ENCODE data around the gene GALNT16. TPM values are rescaled to one million over a fixed set of nuclear protein-coding genes. Genes with fewer than 3 reads are reported as not detected.

Gene GALNT16
- total RNA-seq, 1 donor from 2014 or later: 101 TPM

- DNase-seq: no peak
- ATAC-seq: no peak
- intact Hi-C loops (cut with micrococcal nuclease): no loop called here
Measured at GRCh38 chr14:69351911-69352310, 92.0 kb downstream of the GALNT16 start.

GRCh38 chr14:69353168-69353567 lies 93.2 kb downstream of the GALNT16 start:
- intact Hi-C loops (cut with micrococcal nuclease): no loop called here
- DNase-seq: no peak

DNA sequence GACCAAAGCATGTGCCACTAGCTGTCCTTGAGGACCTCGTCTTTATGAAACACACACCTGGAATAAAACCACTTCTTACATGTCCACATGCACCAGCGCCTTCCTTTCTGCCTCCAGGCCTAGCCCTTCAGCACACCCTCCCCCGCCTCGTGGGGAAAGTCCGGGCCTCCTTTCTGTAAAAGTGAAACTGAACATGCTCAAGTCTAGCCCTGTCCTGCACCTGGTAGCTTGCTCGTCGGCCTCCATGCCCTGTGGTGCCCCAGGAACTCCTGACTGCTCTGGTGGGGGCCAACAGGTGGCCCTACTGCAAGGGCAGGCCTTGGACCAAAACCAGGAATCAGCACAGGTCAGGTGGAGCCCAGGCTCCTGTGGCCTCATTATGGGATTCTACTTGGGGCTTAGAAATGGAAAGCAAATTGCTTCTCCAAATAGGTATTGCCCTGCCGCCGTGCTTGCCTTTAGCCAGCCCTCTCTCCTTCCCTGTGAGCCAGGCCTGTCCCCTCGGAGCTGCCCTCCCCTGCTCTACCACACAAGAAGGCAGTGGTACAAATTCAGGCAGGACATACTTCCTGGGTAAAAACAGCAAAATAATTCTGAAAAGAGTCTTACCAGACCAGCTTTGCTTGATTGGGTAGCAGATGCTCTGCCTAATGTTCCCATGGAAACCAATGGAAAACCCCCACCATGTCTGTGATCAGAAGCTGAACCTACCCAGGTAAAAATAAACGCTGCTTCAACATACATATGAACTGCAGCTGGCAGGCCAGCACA lies 94.6 kb downstream of the GALNT16 start:
- ATAC-seq: no peak
- intact Hi-C loops (cut with micrococcal nuclease): no loop called here
- no peak for DNase-seq

More at GRCh38 chr14:69353168-69353567, 93.2 kb downstream of the GALNT16 start:
- ATAC-seq: no peak

- ATAC-seq (peak; percentile 12), DNase-seq (no peak)
- intact Hi-C loops (cut with micrococcal nuclease): no loop called here
Measured at GRCh38 chr14:69355154-69355597, 95.2 kb downstream of the GALNT16 start.

DNA sequence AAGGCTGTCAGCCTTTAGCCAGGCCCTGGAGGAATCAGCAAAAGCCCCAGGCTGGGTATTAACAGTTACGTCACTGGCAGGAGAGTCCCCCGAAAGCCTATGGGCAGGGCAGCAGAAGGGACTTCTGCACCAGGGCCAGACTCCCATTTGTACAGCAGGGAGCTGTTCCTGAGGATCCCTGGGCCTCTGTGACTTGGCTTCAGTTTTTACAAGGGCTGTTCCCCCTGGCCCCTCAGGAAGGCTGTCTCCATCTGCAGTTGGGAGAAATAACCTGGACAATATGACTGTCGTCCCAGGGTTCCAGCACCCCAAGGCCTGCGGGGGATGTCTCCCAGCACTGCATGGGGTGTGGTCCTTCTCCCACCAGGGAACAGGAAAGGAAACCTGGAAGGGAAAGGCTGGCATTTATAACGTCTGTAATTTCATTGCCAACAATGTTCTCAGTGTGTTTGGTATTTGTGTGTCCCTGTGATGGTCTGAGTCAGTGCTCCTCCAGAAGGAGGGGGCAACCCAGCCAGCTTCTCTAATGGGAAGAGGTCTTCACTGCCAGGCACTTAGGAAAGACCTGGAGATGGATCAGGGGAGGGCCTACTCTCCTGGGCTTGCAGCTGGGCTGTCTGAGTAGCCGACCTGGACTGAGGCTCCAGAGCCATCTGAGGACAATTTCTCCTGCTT lies 95.8 kb downstream of the GALNT16 start:
- DNase-seq (peak; percentile 52), ATAC-seq (peak; percentile 80)
- intact Hi-C loops (cut with micrococcal nuclease): no loop called here

GRCh38 chr14:69356903-69357543 lies 97.1 kb downstream of the GALNT16 start:
- DNase-seq: no peak
- no peak for ATAC-seq
- intact Hi-C loops (cut with micrococcal nuclease): no loop called here

DNA sequence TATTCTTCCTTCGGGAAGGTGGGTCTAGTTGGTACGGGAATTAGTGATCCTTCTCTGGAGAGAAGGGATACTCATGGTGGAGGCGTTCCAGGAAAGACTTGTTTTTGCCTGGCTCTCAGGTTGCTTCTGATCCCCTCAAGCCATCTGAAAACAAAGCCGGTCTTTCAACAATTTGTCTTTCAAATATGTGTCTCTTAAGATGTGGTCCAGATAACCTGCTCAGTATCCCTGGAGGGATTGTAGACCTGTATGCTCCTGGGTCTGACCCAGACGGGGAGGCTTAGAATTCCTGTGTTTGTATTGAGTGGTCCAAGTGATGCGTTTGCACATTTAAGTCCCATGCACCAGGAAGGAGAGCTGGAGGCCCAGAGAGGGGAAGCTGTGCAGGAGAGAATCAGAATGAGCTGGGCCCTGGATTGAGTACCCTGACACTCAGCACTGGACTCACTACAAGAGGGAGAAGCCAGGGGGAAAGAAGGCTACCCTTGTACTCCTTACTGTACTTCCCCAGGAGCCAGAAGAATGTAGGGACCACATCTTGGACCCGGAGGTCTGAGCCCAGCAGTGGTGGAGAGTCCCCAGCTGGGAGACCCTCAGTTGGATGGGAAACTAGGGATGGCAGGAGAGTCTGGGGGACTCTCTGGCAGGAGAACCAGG lies 97.7 kb downstream of the GALNT16 start:
- ATAC-seq: no peak
- DNase-seq: no peak
- intact Hi-C loops (cut with micrococcal nuclease): no loop called here

DNA sequence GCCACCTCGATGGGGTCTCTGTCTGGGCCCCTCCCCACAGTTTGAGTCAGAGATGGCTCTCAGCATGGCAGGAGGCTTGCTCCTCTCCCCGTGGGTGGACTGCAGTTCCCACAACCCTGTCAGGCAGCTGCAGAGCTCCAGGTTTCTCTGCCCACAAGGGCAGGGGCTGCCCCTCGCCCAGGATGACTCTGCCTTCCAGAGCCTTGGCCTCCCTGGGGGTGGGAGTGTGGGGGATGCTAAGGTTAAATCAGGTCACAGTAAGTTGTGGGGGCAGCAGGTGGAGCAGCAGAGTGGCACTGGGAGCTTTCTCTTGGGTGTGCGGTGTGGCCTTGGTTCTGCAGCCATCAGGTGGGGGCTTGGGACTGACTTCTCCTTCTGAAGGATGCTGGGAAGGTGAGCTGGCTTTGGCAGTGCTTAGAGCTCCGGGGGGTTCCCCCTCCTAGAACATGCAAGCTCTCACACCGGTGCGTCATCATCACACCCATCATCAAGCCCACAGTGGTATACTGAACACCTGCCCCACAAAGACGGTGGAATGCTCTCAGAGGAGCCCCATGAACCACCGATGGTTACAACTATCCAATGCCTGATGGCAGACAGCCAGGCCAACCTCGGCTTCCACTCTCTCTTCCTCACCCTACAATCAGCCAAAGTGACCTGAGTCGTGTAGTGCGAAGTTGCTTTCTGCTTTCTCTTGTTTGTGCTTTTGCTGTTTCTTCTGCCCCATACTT lies 98.4 kb downstream of the GALNT16 start:
- no peak for DNase-seq
- intact Hi-C loops (cut with micrococcal nuclease): no loop called here
- ATAC-seq: no peak

GRCh38 chr14:69358966-69359365 lies 99.0 kb downstream of the GALNT16 start:
- ATAC-seq: no peak
- intact Hi-C loops (cut with micrococcal nuclease): no loop called here
- DNase-seq: no peak

DNA sequence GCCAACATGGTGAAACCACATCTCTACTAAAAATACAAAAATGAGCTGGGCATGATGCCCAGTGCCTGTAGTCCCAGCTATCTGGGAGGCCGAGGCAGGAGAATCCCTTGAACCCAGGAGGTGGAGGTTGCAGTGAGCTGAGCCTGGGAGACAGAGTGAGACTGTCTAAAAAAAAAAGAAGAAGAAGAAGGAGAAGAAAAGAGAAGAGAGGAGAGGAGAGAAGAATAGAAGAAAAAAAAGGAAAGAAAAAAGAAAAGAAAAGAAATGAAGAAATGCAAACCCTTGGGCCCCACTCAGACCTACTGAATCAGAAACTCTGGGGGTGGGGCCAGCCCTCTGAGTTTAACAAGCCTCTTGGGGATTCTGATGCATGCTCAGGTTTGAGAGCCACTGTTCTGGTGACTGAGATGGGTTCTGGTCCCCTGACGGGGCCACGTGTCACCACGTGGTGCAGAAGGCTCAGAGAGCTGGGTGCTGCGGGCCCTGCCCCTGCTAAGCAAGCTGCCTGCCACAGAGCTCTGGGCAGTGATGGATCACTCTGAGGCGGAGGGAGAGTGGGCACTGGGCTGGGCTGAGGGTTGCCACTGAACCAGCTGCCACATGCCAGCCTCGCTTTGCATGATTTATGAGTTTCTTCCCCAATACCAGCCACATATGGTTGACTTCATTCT lies 100.6 kb downstream of the GALNT16 start:
- ATAC-seq: no peak
- intact Hi-C loops (cut with micrococcal nuclease): loop anchor here (10.0 kb wide), 1 partner anchor 106 kb away; no protein-coding TSS in a partner anchor
- no peak for DNase-seq

- DNase-seq: peak; percentile 59
- intact Hi-C loops (cut with micrococcal nuclease): loop anchor here (10.0 kb wide), 1 partner anchor 108 kb away; no protein-coding TSS in a partner anchor
- peak; percentile 90 for ATAC-seq
Measured at GRCh38 chr14:69363055-69363454, 103.1 kb downstream of the GALNT16 start.

- DNase-seq (no peak), ATAC-seq (no peak)
- intact Hi-C loops (cut with micrococcal nuclease): loop anchor here (10.0 kb wide), 1 partner anchor 109 kb away; no protein-coding TSS in a partner anchor
Measured at GRCh38 chr14:69363964-69364363, 104.0 kb downstream of the GALNT16 start.

DNA sequence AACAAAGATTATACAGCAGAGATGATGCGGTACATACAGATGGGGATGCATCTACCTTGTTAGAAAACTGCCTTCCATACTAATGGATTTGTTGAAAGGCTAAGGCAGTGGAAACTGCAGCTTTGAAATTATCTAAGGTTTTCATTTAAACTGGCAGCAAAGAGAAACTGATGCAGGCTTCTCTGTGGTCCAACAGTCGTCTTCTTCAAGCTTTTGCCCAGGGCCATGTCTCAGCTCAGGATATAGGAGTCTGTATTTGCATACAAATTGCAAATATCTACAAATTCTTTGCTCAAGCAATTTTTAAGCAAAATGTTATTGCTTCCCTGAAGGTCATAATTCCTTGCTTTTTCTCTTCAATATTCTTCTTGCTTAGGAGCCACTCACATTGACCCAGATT lies 104.4 kb downstream of the GALNT16 start:
- intact Hi-C loops (cut with micrococcal nuclease): loop anchor here (10.0 kb wide), 1 partner anchor 110 kb away; no protein-coding TSS in a partner anchor
- ATAC-seq (no peak), DNase-seq (no peak)

DNA sequence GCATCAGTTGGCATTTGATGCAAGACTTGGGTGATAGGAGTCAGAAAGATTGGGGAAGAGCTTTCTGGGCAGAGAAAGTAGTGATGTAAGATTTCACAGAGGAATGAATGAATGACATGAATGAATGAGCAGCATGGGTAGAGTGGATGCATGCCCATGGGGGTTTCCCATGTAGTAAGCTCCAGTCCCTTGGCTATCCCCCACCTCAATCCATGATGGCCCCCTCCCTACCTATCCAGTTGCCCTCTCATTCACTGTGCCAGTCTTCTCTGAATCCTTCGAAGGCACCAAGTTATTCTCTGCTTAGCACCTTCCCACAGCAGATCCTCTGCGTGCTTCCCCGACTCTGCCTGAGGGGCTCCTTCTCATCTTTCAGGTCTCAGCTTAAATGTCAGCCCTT lies 106.1 kb downstream of the GALNT16 start:
- intact Hi-C loops (cut with micrococcal nuclease): loop anchor here (10.0 kb wide), 1 partner anchor 111 kb away; no protein-coding TSS in a partner anchor
- no peak for DNase-seq
- no peak for ATAC-seq

DNA sequence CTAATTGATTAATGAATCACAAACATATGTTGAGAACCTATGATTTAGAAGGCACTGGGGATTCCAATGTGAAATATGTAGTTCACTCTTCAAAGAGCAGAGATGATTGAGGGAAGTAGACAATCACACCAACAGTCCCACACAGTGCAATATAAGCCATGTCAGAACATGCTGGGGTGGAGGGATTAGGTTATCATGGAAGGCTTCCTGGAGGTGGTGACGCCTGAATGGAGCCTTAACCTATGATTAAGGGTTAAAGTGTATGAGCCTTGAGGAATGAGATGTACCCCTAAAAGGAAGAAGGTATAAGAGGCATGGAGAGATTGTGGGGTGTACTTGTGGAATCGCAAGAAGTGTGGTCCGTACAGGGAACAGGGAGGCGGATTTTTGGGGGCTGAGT lies 106.8 kb downstream of the GALNT16 start:
- intact Hi-C loops (cut with micrococcal nuclease): loop anchor here (10.0 kb wide), 1 partner anchor 112 kb away; no protein-coding TSS in a partner anchor
- no peak for DNase-seq
- no peak for ATAC-seq

DNA sequence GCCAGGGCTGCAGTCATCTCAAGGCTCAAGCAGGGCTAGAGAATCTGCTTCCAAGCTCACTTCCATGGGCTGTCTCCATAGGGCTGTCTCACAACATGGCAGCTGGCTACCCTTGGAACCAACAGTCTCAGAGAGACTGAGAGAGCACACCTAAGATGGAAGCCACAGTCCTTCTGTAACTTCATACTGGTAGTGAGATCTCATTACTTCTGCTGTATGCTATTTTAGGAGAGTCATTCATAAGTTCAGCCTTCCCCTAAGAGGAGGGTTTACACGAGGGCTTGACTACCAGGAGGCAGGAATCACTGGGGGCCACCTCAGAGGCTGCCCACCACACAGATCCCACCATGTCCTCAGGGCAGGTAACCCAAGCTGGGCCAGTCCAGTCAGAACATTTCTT lies 108.4 kb downstream of the GALNT16 start:
- no peak for DNase-seq
- intact Hi-C loops (cut with micrococcal nuclease): loop anchor here (10.0 kb wide), 1 partner anchor 114 kb away; no protein-coding TSS in a partner anchor
- no peak for ATAC-seq

DNA sequence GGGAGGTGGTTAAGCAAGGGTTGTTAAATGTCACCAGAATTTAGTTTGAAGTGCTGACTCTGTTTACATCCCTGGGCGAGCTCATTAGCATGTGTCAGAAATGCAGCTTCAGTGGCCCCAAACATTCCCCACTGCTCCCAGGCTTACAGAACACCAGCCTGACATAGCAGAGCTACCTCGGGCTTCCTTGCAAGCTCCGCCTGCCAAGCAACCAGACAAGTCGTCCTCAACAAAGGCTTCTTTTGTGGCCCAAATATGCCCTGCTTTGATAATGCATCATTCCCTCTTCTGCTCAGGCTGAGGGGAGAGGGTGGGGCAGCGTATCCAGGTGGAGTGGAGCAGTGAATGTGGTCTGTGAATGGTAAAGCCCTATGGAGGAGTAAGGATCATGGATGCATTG lies 110.1 kb downstream of the GALNT16 start:
- no peak for DNase-seq
- ATAC-seq: no peak
- intact Hi-C loops (cut with micrococcal nuclease): no loop called here

DNA sequence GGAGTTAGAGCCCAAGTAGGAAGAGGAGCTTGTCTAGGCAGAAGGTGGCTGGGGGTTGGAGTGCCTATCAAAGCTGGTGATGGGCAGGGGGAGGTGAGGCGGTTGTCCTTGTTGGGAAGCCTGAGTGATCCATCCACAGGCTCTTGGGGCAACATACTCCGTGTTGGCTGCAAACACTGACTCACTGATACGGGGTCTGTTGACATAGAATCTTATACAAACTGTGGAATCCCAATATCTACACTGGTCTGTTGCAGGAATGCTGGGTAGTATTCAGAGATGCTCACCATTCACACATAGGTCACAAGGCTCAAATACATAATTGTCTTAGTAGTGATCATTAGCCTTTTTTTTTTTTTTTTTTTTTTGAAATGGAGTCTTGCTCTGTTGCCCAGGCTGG lies 112.2 kb downstream of the GALNT16 start:
- DNase-seq (no peak), ATAC-seq (no peak)
- intact Hi-C loops (cut with micrococcal nuclease): no loop called here

All from left ventricle myocardium superior (tissue), 1 donor.